HEK293 (cell line): ENCODE results near the gene CCSER1.

Source experiments
- CTCF ChIA-PET: fragments of 350-600 bp; formaldehyde crosslinking; extraction: SDS; loops from one replicate; lab custom pipeline; 2021; ENCODE audit warnings: antibody characterized with exemption; lab: Yijun Ruan, JAX
- POLR2A ChIA-PET: fragments of 300-600 bp; formaldehyde crosslinking; extraction: SDS; loops from one replicate; lab custom pipeline; 2020; ENCODE audit warnings: antibody characterized with exemption, inconsistent platforms; lab: Yijun Ruan, JAX
- H3K27ac ChIP-seq: fragments of 200-500 bp; sonication (Bioruptor generic); 2 replicates; pipeline ENCODE4 v1.5.1; 2014; ENCODE audit warnings: low read depth, low read length, control low read depth, inconsistent platforms; ENCODE audit errors: extremely low read depth
- H3K36me3 ChIP-seq, 2 experiments: fragments of 200-500 bp in 1 of 2; sonication (Bioruptor generic) in 1 of 2; 1 replicate in 1 of 2; 2 replicates in 1 of 2; pipeline ENCODE4 v1.5.1; 2014 to 2017; ENCODE audit warnings: inconsistent platforms in 2 of 2, low read length in 2 of 2; ENCODE audit not compliant: control insufficient read depth in 2 of 2, insufficient read depth in 1 of 2
- H3K4me1 ChIP-seq: fragments of 200-500 bp; sonication (Bioruptor generic); 2 replicates; pipeline ENCODE4 v1.5.1; 2014; ENCODE audit warnings: mild to moderate bottlenecking, low read length, inconsistent platforms; ENCODE audit not compliant: control insufficient read depth, insufficient read depth
- H3K4me3 ChIP-seq: 2 replicates; pipeline ENCODE4 v1.5.1; 2011; ENCODE audit warnings: low read depth, mild to moderate bottlenecking, control low read depth, low read length, moderate library complexity
- H3K9me3 ChIP-seq: fragments of 200-500 bp; sonication (Bioruptor generic); 2 replicates; pipeline ENCODE4 v1.5.1; 2014; ENCODE audit warnings: low read depth, low read length, inconsistent platforms; ENCODE audit not compliant: control insufficient read depth, insufficient read depth
- HOXD13 ChIP-seq: sonication (generic); formaldehyde crosslinking; IDR thresholded peaks from 2 replicates; pipeline ENCODE4 v1.8.0; 2022; ENCODE audit warnings: missing genetic modification reagents, borderline replicate concordance
- PATZ1 ChIP-seq: fragments of 450-650 bp; formaldehyde crosslinking; IDR thresholded peaks from 2 replicates; pipeline ENCODE4 v1.5.1; 2016; ENCODE audit warnings: missing biosample characterization, missing genetic modification characterization
- REPIN1 ChIP-seq: fragments of 450-650 bp; formaldehyde crosslinking; IDR thresholded peaks from 2 replicates; pipeline ENCODE4 v1.5.1; 2017; ENCODE audit warnings: missing biosample characterization, missing genetic modification characterization, low read depth
- SCRT1 ChIP-seq: fragments of 450-650 bp; formaldehyde crosslinking; IDR thresholded peaks from 2 replicates; pipeline ENCODE4 v1.5.1; 2016; ENCODE audit warnings: missing biosample characterization, missing genetic modification characterization, borderline replicate concordance
- SETDB1 ChIP-seq: IDR thresholded peaks from one replicate; pipeline ENCODE4 v1.6.1; 2017; ENCODE audit warnings: mild to moderate bottlenecking, low read length, moderate library complexity, mixed read lengths; ENCODE audit not compliant: insufficient read length
- ZBTB44 ChIP-seq: fragments of 450-650 bp; IDR thresholded peaks from 2 replicates; pipeline ENCODE4 v1.5.1; 2018; ENCODE audit warnings: missing biosample characterization, mild to moderate bottlenecking, missing genetic modification characterization
- ZBTB48 ChIP-seq: fragments of 450-650 bp; formaldehyde crosslinking; IDR thresholded peaks from 2 replicates; pipeline ENCODE4 v1.5.1; 2016; ENCODE audit warnings: missing biosample characterization, missing genetic modification characterization
- ZBTB6 ChIP-seq: fragments of 450-650 bp; formaldehyde crosslinking; IDR thresholded peaks from 2 replicates; pipeline ENCODE4 v1.5.1; 2017; ENCODE audit warnings: missing biosample characterization, missing genetic modification characterization
- ZBTB8A ChIP-seq: fragments of 450-650 bp; formaldehyde crosslinking; IDR thresholded peaks from 2 replicates; pipeline ENCODE4 v1.5.1; 2016; ENCODE audit warnings: missing biosample characterization, missing genetic modification characterization
- ZFP37 ChIP-seq: fragments of 450-650 bp; formaldehyde crosslinking; IDR thresholded peaks from 2 replicates; pipeline ENCODE4 v1.5.1; 2016; ENCODE audit warnings: missing biosample characterization, missing genetic modification characterization
- ZNF140 ChIP-seq: fragments of 450-650 bp; formaldehyde crosslinking; IDR thresholded peaks from 2 replicates; pipeline ENCODE4 v1.5.1; 2016; ENCODE audit warnings: missing biosample characterization, missing genetic modification characterization
- ZNF248 ChIP-seq: fragments of 450-650 bp; formaldehyde crosslinking; IDR thresholded peaks from 2 replicates; pipeline ENCODE4 v1.5.1; 2017; ENCODE audit warnings: missing biosample characterization, missing genetic modification characterization
- ZNF354C ChIP-seq: fragments of 450-650 bp; formaldehyde crosslinking; IDR thresholded peaks from 2 replicates; pipeline ENCODE4 v1.5.1; 2016; ENCODE audit warnings: missing biosample characterization, missing genetic modification characterization, low read depth, borderline replicate concordance
- ZNF394 ChIP-seq: fragments of 450-650 bp; formaldehyde crosslinking; IDR thresholded peaks from 2 replicates; pipeline ENCODE4 v1.5.1; 2016; ENCODE audit warnings: missing biosample characterization, missing genetic modification characterization, mild to moderate bottlenecking, moderate library complexity, borderline replicate concordance
- ZNF433 ChIP-seq: fragments of 450-650 bp; formaldehyde crosslinking; IDR thresholded peaks from 2 replicates; pipeline ENCODE4 v1.5.1; 2016; ENCODE audit warnings: missing biosample characterization, missing genetic modification characterization, low read depth
- ZNF473 ChIP-seq: fragments of 450-650 bp; formaldehyde crosslinking; IDR thresholded peaks from 2 replicates; pipeline ENCODE4 v1.5.1; 2017; ENCODE audit warnings: missing biosample characterization, missing genetic modification characterization
- ZNF555 ChIP-seq: fragments of 450-650 bp; formaldehyde crosslinking; conservative IDR thresholded peaks from 2 replicates; pipeline ENCODE4 v1.5.1; 2017; ENCODE audit warnings: missing biosample characterization, mild to moderate bottlenecking, missing genetic modification characterization, inconsistent platforms
- ZNF585B ChIP-seq: fragments of 450-650 bp; formaldehyde crosslinking; IDR thresholded peaks from 2 replicates; pipeline ENCODE4 v1.5.1; 2016; ENCODE audit warnings: missing biosample characterization, missing genetic modification characterization
- ZNF596 ChIP-seq: fragments of 450-650 bp; IDR thresholded peaks from 2 replicates; pipeline ENCODE4 v1.5.0; 2018; ENCODE audit warnings: missing biosample characterization, mild to moderate bottlenecking, missing genetic modification characterization, moderate library complexity
- ZNF629 ChIP-seq: fragments of 450-650 bp; formaldehyde crosslinking; IDR thresholded peaks from 2 replicates; pipeline ENCODE4 v1.5.1; 2017; ENCODE audit warnings: missing biosample characterization, missing genetic modification characterization
- ZNF658 ChIP-seq: fragments of 450-650 bp; formaldehyde crosslinking; IDR thresholded peaks from 2 replicates; pipeline ENCODE4; 2016; ENCODE audit warnings: missing biosample characterization, missing genetic modification characterization
- ZNF664 ChIP-seq: fragments of 450-650 bp; formaldehyde crosslinking; IDR thresholded peaks from 2 replicates; pipeline ENCODE4 v1.5.1; 2016; ENCODE audit warnings: missing biosample characterization, missing genetic modification characterization
- ZNF792 ChIP-seq: fragments of 450-650 bp; formaldehyde crosslinking; IDR thresholded peaks from 2 replicates; pipeline ENCODE4 v1.5.1; 2016; ENCODE audit warnings: missing biosample characterization, missing genetic modification characterization
- ZSCAN18 ChIP-seq: fragments of 450-650 bp; formaldehyde crosslinking; IDR thresholded peaks from 2 replicates; pipeline ENCODE4 v1.5.1; 2016; ENCODE audit warnings: missing biosample characterization, missing genetic modification characterization
- TF ChIP-seq, protein P1 (sequence below): fragments of 450-650 bp; formaldehyde crosslinking; IDR thresholded peaks from 2 replicates; pipeline ENCODE4 v1.5.1; 2016; ENCODE audit warnings: missing biosample characterization, missing genetic modification characterization
- TF ChIP-seq, protein P2 (sequence below): fragments of 450-650 bp; formaldehyde crosslinking; conservative IDR thresholded peaks from 2 replicates; pipeline ENCODE4 v1.5.1; 2016; ENCODE audit warnings: low read depth, missing biosample characterization, missing genetic modification characterization

CCSER1 gene

GRCh38 chr4:90503677-90504076 lies 376.5 kb downstream of the CCSER1 start:
- no peak overlapping the region for H3K27ac ChIP-seq
- H3K4me3 ChIP-seq: no peak overlapping the region
- no peak for TF ChIP-seq SCRT1 (tag by site-specific recombination)
- no peak for TF ChIP-seq ZBTB44
- TF ChIP-seq ZNF473 (tag by site-specific recombination): no peak
- 0 out of 2 replicates have a peak, but pooled peaks have one; percentile 11 for TF ChIP-seq ZNF140 (tag by site-specific recombination)
- peak; percentile 89 for TF ChIP-seq SETDB1
- TF ChIP-seq HOXD13 (CRISPR knock-in tag): no peak
- no peak for TF ChIP-seq REPIN1 (tag by site-specific recombination)
- CTCF ChIA-PET: no interaction called here
- H3K36me3 ChIP-seq: no peaks in the 10 kb centered on the region
- no peaks in the 10 kb centered on the region for H3K9me3 ChIP-seq
- POLR2A ChIA-PET: no interaction called here
- no peaks in the 10 kb centered on the region for H3K4me1 ChIP-seq

DNA sequence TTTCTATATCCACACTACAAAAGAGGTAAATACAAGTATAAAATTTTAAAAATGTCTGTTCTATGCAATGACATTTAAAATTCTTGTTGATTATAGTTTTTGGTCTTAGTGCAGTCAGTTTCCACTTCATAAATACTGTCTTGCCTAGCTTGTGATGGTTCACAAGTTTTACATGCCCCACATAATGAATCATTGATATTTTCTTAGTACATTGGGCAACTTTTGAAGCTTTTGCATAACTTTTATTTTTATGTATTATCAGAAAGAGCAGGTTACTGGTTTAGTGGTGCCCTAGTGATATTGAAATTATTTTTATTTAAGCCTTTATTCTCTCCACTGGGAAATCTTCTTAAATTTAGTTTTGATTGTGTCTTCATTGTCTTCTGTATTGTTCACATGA lies 388.0 kb downstream of the CCSER1 start:
- ChIA-PET CTCF (interaction anchor here (0.7 kb wide), 1 partner anchor 42 kb away, joined by 3 read pairs; no protein-coding TSS in a partner anchor), POLR2A (no interaction called here)
- Histone ChIP-seq H3K36me3 (no peaks in the 10 kb centered on the region), H3K4me3 (no peak overlapping the region), H3K9me3 (no peaks in the 10 kb centered on the region), H3K27ac (no peak overlapping the region), H3K4me1 (no peaks in the 10 kb centered on the region)
- TF ChIP-seq ZNF555 (tag by site-specific recombination) (no peak), ZNF354C (tag by site-specific recombination) (no peak), ZBTB48 (tag by site-specific recombination) (no peak), ZNF394 (no peak), ZNF658 (tag by site-specific recombination) (no peak), PATZ1 (no peak), ZBTB6 (tag by site-specific recombination) (no peak), ZBTB8A (tag by site-specific recombination) (no peak), ZNF792 (tag by site-specific recombination) (no peak), ZNF629 (tag by site-specific recombination) (no peak), ZNF433 (no peak), ZNF664 (tag by site-specific recombination) (no peak), ZNF585B (tag by site-specific recombination) (no peak), ZNF248 (tag by site-specific recombination) (no peak), ZFP37 (no peak), ZNF596 (tag by site-specific recombination) (no peak), ZSCAN18 (tag by site-specific recombination) (no peak)
- TF ChIP-seq, protein P1, sequence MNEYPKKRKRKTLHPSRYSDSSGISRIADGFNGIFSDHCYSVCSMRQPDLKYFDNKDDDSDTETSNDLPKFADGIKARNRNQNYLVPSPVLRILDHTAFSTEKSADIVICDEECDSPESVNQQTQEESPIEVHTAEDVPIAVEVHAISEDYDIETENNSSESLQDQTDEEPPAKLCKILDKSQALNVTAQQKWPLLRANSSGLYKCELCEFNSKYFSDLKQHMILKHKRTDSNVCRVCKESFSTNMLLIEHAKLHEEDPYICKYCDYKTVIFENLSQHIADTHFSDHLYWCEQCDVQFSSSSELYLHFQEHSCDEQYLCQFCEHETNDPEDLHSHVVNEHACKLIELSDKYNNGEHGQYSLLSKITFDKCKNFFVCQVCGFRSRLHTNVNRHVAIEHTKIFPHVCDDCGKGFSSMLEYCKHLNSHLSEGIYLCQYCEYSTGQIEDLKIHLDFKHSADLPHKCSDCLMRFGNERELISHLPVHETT (tag by site-specific recombination): no peak
- TF ChIP-seq, protein P2, sequence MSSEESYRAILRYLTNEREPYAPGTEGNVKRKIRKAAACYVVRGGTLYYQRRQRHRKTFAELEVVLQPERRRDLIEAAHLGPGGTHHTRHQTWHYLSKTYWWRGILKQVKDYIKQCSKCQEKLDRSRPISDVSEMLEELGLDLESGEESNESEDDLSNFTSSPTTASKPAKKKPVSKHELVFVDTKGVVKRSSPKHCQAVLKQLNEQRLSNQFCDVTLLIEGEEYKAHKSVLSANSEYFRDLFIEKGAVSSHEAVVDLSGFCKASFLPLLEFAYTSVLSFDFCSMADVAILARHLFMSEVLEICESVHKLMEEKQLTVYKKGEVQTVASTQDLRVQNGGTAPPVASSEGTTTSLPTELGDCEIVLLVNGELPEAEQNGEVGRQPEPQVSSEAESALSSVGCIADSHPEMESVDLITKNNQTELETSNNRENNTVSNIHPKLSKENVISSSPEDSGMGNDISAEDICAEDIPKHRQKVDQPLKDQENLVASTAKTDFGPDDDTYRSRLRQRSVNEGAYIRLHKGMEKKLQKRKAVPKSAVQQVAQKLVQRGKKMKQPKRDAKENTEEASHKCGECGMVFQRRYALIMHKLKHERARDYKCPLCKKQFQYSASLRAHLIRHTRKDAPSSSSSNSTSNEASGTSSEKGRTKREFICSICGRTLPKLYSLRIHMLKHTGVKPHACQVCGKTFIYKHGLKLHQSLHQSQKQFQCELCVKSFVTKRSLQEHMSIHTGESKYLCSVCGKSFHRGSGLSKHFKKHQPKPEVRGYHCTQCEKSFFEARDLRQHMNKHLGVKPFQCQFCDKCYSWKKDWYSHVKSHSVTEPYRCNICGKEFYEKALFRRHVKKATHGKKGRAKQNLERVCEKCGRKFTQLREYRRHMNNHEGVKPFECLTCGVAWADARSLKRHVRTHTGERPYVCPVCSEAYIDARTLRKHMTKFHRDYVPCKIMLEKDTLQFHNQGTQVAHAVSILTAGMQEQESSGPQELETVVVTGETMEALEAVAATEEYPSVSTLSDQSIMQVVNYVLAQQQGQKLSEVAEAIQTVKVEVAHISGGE (tag by site-specific recombination): no peak
